GM19467 (cell line): Measurements from ENCODE around the gene SPRED3.
A peak's percentile ranks its signal among the peaks of the same experiment; 100 is the strongest.
"Not testable (repeated sequence)": the region's sequence is repeated elsewhere in the genome, so short reads cannot be mapped to it uniquely, and the experiment has no call there.

Experiments
- ATAC-seq: cut with Tn5 transposase; IDR thresholded peaks from one replicate; pipeline ENCODE4 v1.9.1; 2021; ENCODE audit warnings: mild to moderate bottlenecking, moderate library complexity; ENCODE audit not compliant: unreplicated experiment

The SPRED3 gene

GRCh38 chr19:38389957-38390924 lies 1.7 kb downstream of the SPRED3 start:
- no peak for ATAC-seq

GRCh38 chr19:38391911-38392464 lies 3.5 kb downstream of the SPRED3 start:
- ATAC-seq = no peak

DNA sequence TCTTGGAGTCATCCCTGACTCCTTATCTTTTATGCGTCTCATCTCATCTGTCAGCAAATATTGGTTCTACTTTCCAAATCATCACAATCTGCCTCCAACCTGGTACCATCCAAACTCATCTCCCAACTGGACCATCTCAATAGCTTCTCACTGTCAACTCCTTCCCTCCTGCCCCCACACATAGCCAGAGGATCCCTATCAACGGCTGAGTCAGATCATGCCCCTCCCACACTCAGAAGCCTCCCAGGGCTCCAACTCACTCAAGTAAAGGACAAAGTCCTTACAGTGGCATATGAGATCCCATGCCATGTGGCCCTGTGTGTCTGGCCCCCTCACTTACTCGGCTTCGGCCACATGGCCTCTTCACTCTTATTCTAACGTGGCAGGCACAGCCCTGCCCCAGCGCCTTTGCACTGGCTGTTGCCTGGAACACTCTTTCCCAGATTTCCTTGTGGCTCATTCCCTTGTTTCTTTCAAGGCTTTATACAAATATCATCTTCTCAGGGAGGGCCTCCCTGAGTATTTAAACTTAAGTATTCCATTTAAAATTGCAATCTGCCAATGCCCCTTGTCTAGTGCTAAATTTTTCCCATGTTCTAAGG lies 4.3 kb downstream of the SPRED3 start:
- no peak for ATAC-seq

GRCh38 chr19:38394488-38394887 lies 6.0 kb downstream of the SPRED3 start:
- no peak for ATAC-seq

DNA sequence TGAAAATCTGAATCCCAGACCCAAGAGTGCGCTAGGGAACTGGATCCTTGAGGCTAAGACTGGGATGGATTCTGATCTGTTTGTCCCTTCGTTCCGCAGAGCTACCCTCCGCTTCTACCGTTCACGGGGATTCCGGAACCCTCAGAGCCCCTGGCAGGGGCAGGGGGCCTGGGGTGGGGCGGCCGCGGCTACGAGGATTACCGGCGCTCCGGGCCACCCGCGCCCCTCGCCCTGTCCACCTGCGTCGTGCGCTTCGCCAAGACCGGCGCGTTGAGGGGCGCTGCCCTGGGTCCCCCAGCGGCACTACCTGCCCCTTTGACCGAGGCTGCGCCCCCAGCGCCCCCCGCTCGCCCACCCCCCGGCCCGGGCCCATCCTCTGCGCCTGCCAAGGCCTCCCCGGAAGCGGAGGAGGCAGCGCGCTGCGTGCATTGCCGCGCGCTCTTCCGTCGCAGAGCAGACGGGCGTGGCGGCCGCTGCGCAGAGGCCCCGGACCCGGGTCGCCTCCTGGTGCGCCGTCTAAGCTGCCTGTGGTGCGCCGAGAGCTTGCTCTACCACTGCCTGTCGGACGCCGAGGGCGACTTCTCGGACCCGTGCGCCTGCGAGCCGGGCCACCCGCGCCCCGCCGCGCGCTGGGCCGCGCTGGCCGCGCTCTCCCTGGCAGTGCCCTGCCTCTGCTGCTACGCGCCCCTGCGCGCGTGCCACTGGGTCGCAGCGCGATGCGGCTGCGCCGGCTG lies 7.1 kb downstream of the SPRED3 start:
- ATAC-seq = no peak

DNA sequence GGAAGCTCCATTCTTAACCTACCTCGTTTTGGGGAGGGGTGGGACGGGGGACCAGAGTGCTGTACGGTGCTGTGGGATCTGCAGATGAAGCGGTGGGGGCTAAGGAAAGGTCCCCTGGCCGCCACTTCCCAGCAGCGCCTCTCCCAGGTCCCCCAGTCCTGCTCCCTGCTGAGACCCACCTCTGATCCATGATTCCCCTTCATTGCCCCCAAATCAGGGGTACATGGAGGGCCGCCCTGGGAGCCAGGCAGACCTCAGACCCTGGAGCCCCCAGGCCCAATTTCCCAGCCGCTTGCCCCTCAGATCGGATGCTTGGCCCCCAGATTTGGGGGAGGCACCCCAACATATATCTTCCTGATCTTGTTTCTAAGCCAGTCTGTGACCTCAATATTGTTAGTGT lies 10.6 kb downstream of the SPRED3 start:
- ATAC-seq = no peak

GRCh38 chr19:38399537-38399936 lies 11.0 kb downstream of the SPRED3 start:
- ATAC-seq = no peak

DNA sequence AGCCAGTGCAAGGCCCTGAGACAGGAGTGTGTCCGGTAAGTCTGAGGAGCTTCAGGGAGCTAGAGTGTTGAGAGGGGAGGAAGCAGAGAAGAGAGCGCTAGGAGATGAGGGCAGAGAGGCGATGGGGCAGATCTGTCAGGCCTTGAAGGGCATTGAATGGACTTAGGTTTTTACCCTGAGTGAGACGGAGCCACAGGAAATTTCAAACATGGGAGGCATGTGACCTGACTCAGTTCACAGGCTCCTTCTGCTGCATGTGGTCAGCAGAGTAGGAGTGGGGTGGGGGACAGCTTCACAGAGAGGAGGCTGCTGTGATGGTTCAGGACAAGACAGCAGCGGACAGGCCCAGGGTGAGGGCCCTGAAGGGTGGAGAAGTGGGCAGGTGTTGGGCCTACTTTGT lies 11.9 kb downstream of the SPRED3 start:
- ATAC-seq = no peak

DNA sequence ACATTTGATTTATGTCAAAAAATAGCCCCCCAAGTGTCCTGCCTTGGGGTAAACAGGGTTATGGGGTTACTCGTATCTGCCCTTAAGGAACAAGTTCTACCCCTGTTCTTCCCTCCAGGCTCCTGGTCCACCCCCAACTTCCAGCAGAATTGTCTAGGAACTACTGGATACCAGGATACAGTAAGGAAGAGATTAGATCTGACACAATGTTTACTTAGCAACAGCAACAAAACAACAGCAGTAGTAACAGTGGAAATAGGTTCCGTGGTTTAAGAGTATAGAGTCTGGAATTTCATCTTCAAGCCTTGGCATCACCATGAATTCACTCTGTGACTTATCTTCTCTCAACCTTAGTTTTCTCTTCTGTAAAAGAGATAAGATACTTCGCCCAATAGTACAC lies 12.7 kb downstream of the SPRED3 start:
- no peak for ATAC-seq

- ATAC-seq = no peak
Observed at GRCh38 chr19:38402623-38402966, 14.1 kb downstream of the SPRED3 start.

GRCh38 chr19:38402967-38403674 lies 14.6 kb downstream of the SPRED3 start, which contains the start of gene FAM98C:
TSS of gene FAM98C (plus strand) at chr19:38403093. CDS start at chr19:38403154, 61 bp downstream.
- ATAC-seq = peak; percentile 80

DNA sequence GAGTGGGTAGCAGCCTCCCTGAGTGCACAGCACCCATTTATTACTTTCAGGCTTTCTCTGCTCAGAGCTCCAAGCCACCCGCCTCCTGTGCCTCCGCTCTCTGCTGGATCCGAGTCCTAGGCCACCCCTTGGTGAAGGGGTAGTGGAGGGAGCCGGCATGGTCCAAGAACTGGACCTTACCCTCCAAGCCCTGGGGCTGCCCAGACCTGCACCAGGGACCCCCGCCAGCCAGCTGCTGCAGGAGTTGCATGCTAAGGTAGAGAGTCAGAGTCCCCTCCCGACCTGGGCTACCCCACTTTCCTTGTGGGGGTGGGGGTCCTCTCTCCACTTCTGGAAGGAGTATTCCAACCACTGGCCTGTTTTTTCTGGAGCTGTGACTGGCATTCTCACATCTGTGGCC lies 16.4 kb downstream of the SPRED3 start:
- no peak for ATAC-seq

DNA sequence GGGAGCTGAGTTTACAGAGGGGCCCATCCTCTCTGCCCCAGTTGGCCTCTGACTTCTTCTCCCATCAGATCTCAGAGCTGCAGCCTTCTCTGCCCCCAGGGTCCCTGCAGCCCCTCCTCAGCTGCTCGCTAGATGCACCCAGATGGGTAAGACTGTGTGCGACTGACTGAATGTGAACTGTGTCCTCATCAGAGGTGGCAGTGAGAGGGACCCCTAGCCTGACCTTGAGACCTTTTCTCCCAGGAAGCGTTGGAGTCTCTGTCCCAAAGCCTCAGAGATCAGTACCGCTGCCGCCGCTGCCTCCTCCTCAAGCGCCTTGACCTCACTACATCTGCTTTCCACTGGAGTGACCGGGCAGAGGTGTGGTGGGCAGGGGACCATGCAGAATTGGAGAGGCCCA lies 16.8 kb downstream of the SPRED3 start:
- no peak for ATAC-seq

GRCh38 chr19:38409631-38410133 lies 21.2 kb downstream of the SPRED3 start:
- no peak for ATAC-seq

- not testable (repeated sequence) for ATAC-seq
Observed at GRCh38 chr19:38410407-38410806, 21.9 kb downstream of the SPRED3 start.

- no peak for ATAC-seq
Observed at GRCh38 chr19:38411041-38411712, 22.7 kb downstream of the SPRED3 start.

DNA sequence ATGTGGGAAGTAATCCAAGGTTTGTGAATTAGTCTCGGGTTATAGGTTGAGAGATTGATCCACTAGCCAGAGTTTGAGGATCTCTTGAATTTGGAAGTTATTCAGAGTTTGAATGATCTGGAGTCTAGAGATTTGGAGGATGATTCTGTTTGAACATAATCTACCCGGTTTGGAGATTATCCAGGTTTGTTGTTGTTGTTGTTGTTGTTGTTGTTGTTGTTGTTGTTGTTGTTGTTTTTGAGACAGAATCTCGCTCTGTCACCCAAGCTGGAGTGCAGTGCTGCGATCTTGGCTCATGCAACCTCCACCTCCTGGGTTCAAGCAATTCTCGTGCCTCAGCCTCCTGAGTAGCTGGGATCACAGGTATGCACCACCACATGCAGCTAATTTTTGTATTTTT lies 23.4 kb downstream of the SPRED3 start:
- not testable (repeated sequence) for ATAC-seq

- no peak for ATAC-seq
Observed at GRCh38 chr19:38412491-38412890, 24.0 kb downstream of the SPRED3 start.

DNA sequence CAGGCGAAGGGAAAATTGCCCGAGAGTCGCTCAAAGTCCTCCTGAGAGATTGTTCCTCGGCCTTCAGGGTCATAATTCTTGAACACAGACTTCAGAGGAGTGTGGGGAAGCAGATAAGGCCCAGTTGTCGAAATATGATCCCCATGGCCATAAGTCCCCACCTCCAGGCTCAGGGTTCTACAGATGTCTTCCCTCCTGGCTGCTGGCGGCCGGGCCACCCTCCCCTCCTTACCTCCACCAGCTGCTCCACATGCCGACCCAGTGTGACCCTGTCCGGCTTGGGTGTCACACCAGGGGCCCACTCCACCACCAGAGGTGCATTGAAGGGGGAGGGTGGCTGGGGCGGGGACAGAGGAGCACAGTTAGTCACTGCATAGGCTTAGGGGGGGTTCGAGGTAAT lies 24.5 kb downstream of the SPRED3 start:
- ATAC-seq = no peak

- no peak for ATAC-seq
Observed at GRCh38 chr19:38413416-38413815, 24.9 kb downstream of the SPRED3 start.
